Heart left ventricle (tissue), 16 donors: ENCODE results near the gene KANSL2. TPM values are rescaled to one million over a fixed set of nuclear protein-coding genes. Genes with fewer than 3 reads are reported as not detected.
"Not testable (repeated sequence)": the region's sequence is repeated elsewhere in the genome, so short reads cannot be mapped to it uniquely, and the experiment has no call there.

Source experiments
- ATAC-seq, 4 donors: fragments of 200-7000 bp; cut with Tn5 transposase; one replicate each; pipeline ENCODE4 v1.9.1; 2020 to 2022; ENCODE audit warnings: moderate library complexity in 4 of 4, mild to moderate bottlenecking in 3 of 4, moderate number of reproducible peaks in 1 of 4
- DNase-seq, 5 donors: peaks; one replicate each; pipeline ENCODE4 v3.0.0-alpha.2; 2020
- H3K27ac ChIP-seq, 12 donors: fragments of 200-600 bp; sonication (generic) in 4 of 12; one replicate each; pipeline versions ENCODE4 v1.5.0 to v1.8.0; 2016 to 2022; ENCODE audit warnings: mild to moderate bottlenecking in 2 of 12
- H3K27me3 ChIP-seq, 9 donors: fragments of 200-600 bp; sonication (generic) in 2 of 9; one replicate each; pipeline versions ENCODE4 v1.5.1 to v1.8.0; 2016 to 2022; ENCODE audit warnings: mild to moderate bottlenecking in 3 of 9
- H3K36me3 ChIP-seq, 9 donors: fragments of 200-600 bp; sonication (generic) in 2 of 9; one replicate each; pipeline versions ENCODE4 v1.5.0 to v1.8.0; 2018 to 2022; ENCODE audit warnings: mild to moderate bottlenecking in 2 of 9
- H3K4me1 ChIP-seq, 12 donors: fragments of 200-600 bp; sonication (generic) in 4 of 12; one replicate each; pipeline versions ENCODE4 v1.5.0 to v1.8.0; 2016 to 2022; ENCODE audit warnings: mild to moderate bottlenecking in 3 of 12
- H3K4me3 ChIP-seq, 12 donors: fragments of 200-600 bp; sonication (generic) in 4 of 12; one replicate each; pipeline versions ENCODE4 v1.5.0 to v1.8.0; 2017 to 2022; ENCODE audit warnings: mild to moderate bottlenecking in 9 of 12, moderate library complexity in 4 of 12
- H3K9me3 ChIP-seq, 12 donors: fragments of 200-600 bp; sonication (generic) in 4 of 12; one replicate each; pipeline versions ENCODE4 v1.5.0 to v1.8.0; 2016 to 2022; ENCODE audit warnings: mild to moderate bottlenecking in 1 of 12
- POLR2A ChIP-seq, 2 donors: fragments of 450-650 bp; IDR thresholded peaks; one replicate each; pipeline ENCODE4 v1.6.1; 2017; ENCODE audit warnings: antibody characterized with exemption in 2 of 2, mild to moderate bottlenecking in 2 of 2, moderate library complexity in 2 of 2
- WGBS, 4 donors: extraction: QIAGEN DNeasy Blood & Tissue Kit in 2 of 4; methylation state at CpG; one replicate each; pipeline versions ENCODE4 v1.1.5 to v1.1.7; 2013 to 2018; 5-methylcytosine and 5-hydroxymethylcytosine counted together
- intact Hi-C, 10 donors: fragments of 100-400 bp; cut with DNase I; formaldehyde crosslinking; loops; one replicate each; pipeline versions ENCODE4 v1.11.1 to v1.14.2; 2022
- polyA plus RNA-seq, 2 donors: library from polyadenylated mRNA; stranded (reverse); fragments of 200-250 nt; gene quantifications; one replicate each; pipeline ENCODE4 v1.2.3, GENCODE V29; 2013
- total RNA-seq, 9 donors: library from RNA; depleted of rRNA in 2 of 9; stranded (reverse); fragments of >200 nt in 2 of 9; fragmentation: NEBNext Ultra II Directional in 3 of 9; extraction: Animal tissue kit (Norgen Biotek cat#: 25700) in 3 of 9; gene quantifications; one replicate each; pipeline versions ENCODE4 v1.1.0 to v1.2.4, GENCODE V29; 2016 to 2023
- TF ChIP-seq, protein P1 (sequence below), 12 donors: fragments of 200-600 bp; sonication (generic) in 4 of 12; IDR thresholded peaks; one replicate each; pipeline versions ENCODE4 v1.5.0 to v1.8.0; 2018 to 2022; ENCODE audit warnings: antibody characterized with exemption in 12 of 12, mild to moderate bottlenecking in 5 of 12
- donor health status: ischemic (EF 13 %, LVEDD 7.1; RV severe dilation, severe dysfunction).
- donor health status: healthy with polysubstance abuse.
- donor health status: DM: no; HTN: yes; CAD: no.
- donor health status: DM: no; HTN: no; CAD: no.
- donor health status: ischemic (EF 25% LVEDD 6.9; RV normal size, moderate dysfunction).
- donor health status: ischemic (EF 25% LVEDD 5.7; RV mildly dilated, moderate dysfunction).
- donor health status: healthy.
- donor health status: DM: yes; HTN: yes; CAD: no.
- donor health status: ischemic (EF 35%, LVEDD 5.7; RV mildly dilated, moderate dysfunction).
- donor health status: nonischemic (EF 11% LVEDD 7.7; RV severe dilation, severe dysfunction).
- donor health status: DM: yes; HTN: yes; CAD: no.
- donor health status: PGD.
- donor health status: ischemic (EF 29% LVEDD 5.4; RV normal size, mild dysfunction).
- donor health status: nonischemic (EF 23%, LVEDD 6.1; RV moderate dilation, normal function).

KANSL2 gene
- total and polyA plus RNA-seq, 11 donors, result 20.1 to 35.6 (median 24.0) TPM

DNA sequence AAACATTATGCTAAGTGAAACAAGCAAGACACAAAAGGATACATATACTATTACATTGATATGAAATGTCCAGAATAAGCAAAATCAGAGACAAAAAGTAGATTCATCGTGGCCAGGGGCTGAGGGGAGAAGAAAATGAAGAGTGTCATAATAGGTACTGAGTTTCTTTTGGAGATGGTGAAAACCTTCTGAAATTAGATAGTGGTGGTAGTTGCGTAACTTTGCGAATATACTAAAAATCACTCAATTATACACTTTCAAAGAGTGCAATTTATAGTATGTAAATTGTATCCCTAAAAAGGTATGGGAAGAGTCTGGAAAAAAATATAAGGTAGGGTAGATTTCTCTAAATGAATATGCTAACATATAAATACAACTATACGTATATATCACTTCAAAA, 22.2 kb downstream of the KANSL2 start:
- H3K27ac ChIP-seq, result no peak overlapping the region
- no peak for ATAC-seq
- TF ChIP-seq, protein P1, sequence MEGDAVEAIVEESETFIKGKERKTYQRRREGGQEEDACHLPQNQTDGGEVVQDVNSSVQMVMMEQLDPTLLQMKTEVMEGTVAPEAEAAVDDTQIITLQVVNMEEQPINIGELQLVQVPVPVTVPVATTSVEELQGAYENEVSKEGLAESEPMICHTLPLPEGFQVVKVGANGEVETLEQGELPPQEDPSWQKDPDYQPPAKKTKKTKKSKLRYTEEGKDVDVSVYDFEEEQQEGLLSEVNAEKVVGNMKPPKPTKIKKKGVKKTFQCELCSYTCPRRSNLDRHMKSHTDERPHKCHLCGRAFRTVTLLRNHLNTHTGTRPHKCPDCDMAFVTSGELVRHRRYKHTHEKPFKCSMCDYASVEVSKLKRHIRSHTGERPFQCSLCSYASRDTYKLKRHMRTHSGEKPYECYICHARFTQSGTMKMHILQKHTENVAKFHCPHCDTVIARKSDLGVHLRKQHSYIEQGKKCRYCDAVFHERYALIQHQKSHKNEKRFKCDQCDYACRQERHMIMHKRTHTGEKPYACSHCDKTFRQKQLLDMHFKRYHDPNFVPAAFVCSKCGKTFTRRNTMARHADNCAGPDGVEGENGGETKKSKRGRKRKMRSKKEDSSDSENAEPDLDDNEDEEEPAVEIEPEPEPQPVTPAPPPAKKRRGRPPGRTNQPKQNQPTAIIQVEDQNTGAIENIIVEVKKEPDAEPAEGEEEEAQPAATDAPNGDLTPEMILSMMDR (IDR thresholded peaks at IDR 0.05), result no peak
- TF ChIP-seq POLR2A (IDR thresholded peaks at IDR 0.05), result no peak

DNA sequence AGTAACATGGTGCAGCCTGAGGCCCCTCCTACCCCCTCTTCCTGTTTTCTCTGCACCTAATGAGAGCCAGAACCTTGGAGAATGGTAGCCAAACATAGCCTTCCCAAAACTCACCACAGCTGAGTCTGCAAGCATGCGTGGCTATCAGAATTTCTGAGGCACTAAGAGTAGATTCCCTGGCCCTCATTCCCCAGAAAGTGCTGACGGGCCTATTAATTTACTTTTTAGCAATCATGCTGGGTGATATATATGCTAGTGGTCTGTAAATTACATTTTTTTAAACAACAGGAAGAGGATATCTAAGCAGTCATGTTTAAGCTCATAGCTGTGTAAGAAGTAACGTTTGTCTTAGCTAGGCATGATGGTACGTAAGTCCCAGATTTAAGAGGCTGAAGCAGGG, 30.4 kb downstream of the KANSL2 start:
- 56 to 75% (median 70%) methylated on average over 4 of the region's 4 CpGs for WGBS, 4 donors
- H3K9me3 ChIP-seq, result no peaks in the 10 kb centered on the region
- H3K27me3 ChIP-seq, result no peaks in the 10 kb centered on the region
- TF ChIP-seq, protein P1 (IDR thresholded peaks at IDR 0.05), result no peak
- TF ChIP-seq POLR2A (IDR thresholded peaks at IDR 0.05), result no peak
- no peak overlapping the region for H3K4me3 ChIP-seq
- DNase-seq (no peak), ATAC-seq (no peak)
- no peaks in the 10 kb centered on the region for H3K4me1 ChIP-seq
- intact Hi-C loops, result no loop called here
- peaks cover 0 to 98% (median 69%) of the 10 kb centered on the region in 9 donors for H3K36me3 ChIP-seq
- H3K27ac ChIP-seq, result no peak overlapping the region

More for the DNA sequence above, 22.2 kb downstream of the KANSL2 start:
- intact Hi-C loops, result no loop called here
- Histone ChIP-seq H3K9me3 (no peaks in the 10 kb centered on the region), H3K4me1 (no peaks in the 10 kb centered on the region), H3K36me3 (peaks cover 0 to 100% (median 99%) of the 10 kb centered on the region in 9 donors), H3K4me3 (no peak overlapping the region), H3K27me3 (no peaks in the 10 kb centered on the region)
- 92 to 98% (median 94%) methylated on average over 4 of the region's 4 CpGs for WGBS, 4 donors
- no peak for DNase-seq

DNA sequence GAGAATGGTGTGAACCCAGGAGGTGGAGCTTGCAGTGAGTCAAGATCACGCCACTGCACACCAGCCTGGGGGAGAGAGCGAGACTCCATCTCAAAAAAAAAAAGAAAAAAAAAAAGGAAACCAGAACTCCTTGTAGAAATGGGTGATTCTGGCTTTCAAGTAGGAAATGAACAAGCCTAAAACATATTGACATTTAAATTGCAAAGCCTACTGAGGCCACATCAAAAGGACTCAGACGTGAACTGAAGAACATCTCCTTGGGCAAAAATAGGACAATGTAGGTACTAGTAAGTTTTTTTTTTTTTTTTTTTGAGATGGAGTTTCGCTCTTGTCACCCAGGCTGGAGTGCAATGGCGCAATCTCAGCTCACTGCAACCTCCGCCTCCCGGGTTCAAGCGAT, 36.7 kb downstream of the KANSL2 start:
- H3K4me3 ChIP-seq, ATAC-seq, H3K9me3 ChIP-seq, H3K27ac ChIP-seq, DNase-seq, intact Hi-C loops, H3K27me3 ChIP-seq, H3K4me1 ChIP-seq: not testable (repeated sequence)
- peaks cover 0 to 48% (median 12%) of the 10 kb centered on the region in 9 donors for H3K36me3 ChIP-seq
- WGBS, 4 donors, result 95 to 98% (median 97%) methylated on average over 8 of the region's 8 CpGs

DNA sequence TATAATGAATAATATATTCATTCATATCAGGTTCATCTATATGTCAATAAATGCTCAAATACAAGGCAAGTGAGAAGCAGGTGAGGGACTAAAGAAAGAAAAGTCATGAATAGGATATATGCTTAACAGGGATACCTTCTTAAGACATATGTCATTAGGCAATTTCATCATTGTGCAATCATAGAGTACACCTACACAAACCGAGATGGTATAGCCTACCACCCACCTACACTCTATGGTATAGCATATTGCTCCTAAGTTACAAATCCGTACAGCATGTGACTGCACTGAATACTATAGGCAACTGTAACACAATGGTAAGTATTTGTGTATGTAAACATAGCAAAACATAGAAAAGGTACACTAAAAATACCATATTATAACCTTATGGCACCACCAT, 39.0 kb downstream of the KANSL2 start:
- intact Hi-C loops, result no loop called here
- Histone ChIP-seq H3K9me3 (no peaks in the 10 kb centered on the region), H3K27me3 (no peaks in the 10 kb centered on the region), H3K36me3 (peaks cover 0 to 25% (median 3%) of the 10 kb centered on the region in 9 donors), H3K4me1 (no peaks in the 10 kb centered on the region), H3K27ac (no peak overlapping the region), H3K4me3 (no peak overlapping the region)
- WGBS, 4 donors, result 92 to 98% (median 95%) methylated on average over 2 of the region's 2 CpGs
- TF ChIP-seq, protein P1 (IDR thresholded peaks at IDR 0.05), result no peak
- no peak for TF ChIP-seq POLR2A (IDR thresholded peaks at IDR 0.05)
- ATAC-seq (no peak), DNase-seq (no peak)

DNA sequence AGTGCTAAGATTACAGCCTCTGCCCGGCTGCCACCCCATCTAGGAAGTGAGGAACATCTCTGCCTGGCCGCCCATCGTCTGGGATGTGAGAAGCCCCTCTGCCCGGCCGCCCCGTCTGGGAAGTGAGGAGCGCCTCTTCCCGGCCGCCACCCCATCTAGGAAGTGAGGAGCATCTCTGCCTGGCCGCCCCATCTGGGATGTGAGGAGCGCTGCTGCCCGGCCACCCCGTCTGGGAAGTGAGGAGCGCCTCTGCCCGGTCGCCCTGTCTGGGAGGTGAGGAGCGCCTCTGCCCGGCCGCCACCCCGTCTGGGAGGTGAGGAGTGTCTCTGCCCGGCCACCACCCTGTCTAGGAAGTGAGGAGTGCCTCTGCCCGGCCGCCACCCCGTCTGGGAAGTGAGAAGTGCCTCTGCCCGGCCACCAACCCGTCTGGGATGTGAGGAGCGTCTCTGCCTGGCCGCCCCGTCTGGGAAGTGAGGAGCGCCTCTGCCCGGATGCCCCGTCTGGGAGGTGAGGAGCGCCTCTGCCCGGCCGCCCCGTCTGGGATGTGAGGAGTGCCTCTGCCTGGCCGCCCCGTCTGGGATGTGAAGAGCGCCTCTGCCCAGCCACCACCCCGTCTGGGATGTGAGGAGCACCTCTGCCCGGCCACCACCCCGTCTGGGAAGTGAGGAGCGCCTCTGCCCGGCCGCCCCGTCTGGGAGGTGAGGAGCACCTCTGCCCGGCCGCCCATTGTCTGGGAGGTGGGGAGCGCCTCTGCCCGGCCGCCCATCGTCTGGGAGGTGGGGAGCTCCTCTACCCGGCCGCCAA, 40.1 kb downstream of the KANSL2 start:
- ATAC-seq, H3K27ac ChIP-seq, H3K4me1 ChIP-seq, H3K9me3 ChIP-seq, H3K27me3 ChIP-seq, DNase-seq, intact Hi-C loops, H3K4me3 ChIP-seq: not testable (repeated sequence)
- 93 to 96% (median 95%) methylated on average over 32 to 54 of the region's 54 CpGs for WGBS, 4 donors
- H3K36me3 ChIP-seq, result peaks cover 0 to 16% (median 0%) of the 10 kb centered on the region in 9 donors
